ENCODE results near the gene HELZ.
"Not testable (repeated sequence)": the region's sequence is repeated elsewhere in the genome, so short reads cannot be mapped to it uniquely, and the experiment has no call there.

The HELZ gene

DNA sequence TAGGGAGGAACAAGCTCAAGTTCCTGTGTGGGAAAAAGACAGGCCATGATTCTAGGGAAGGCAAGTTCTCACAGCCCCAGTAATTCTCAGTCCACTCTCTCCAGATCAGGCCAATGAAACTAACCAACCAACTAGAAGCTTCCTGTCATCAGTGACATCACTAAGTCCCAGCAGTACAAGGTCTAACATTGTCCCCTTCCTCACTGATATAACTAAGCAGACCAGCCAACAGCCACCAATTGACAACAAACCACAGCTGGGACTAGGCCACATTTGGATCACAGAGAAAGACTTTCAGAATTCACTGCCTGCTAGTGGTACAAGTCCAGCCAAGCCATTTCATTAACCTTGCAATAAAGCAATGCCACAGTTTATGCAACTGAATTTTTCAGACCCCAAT is 106.6 kb downstream of the HELZ start:
- DNase-seq: no peak

DNA sequence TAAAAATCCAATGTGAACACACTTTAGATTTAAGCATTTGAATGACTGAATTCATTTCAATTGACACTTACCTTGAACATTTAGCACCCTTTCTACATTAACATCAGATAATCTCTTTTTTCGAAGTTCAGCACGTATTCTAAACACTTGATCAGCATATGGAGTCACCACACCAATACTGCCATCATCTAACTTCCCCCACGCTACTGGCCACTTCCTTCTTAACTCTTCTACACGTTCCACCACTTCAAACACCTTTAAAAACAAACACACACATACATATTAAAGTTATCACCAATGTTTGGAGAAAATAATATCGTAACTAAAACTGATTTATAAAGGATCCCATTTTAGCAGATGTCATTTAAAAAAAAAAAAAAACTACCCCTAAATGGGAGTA is 107.1 kb downstream of the HELZ start:
- DNase-seq: no peak

- no peak for DNase-seq
Observed at GRCh38 chr17:67137026-67137370, 108.0 kb downstream of the HELZ start.

GRCh38 chr17:67136191-67137025 is 108.6 kb downstream of the HELZ start:
- no peak for DNase-seq

DNA sequence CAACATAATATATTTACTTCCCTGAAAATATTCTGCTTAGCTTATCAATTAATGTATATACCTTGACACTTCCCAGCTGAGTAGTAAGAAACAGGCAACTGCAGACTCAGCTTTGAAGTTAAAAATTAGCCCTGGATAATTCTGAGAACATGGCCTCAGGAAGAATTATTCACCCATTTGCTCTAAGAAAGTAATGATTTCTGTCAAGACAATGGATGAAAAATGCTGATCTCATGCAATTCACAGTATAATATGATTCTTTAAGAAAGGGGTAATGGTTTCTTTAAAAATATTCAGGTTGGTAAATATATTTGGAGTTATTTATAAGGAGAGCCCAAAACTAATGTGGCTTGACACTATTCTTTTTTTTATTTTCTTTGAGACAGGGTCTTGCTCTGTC is 111.8 kb downstream of the HELZ start:
- no peak for DNase-seq

GRCh38 chr17:67132366-67132765 is 112.6 kb downstream of the HELZ start:
- DNase-seq: no peak

DNA sequence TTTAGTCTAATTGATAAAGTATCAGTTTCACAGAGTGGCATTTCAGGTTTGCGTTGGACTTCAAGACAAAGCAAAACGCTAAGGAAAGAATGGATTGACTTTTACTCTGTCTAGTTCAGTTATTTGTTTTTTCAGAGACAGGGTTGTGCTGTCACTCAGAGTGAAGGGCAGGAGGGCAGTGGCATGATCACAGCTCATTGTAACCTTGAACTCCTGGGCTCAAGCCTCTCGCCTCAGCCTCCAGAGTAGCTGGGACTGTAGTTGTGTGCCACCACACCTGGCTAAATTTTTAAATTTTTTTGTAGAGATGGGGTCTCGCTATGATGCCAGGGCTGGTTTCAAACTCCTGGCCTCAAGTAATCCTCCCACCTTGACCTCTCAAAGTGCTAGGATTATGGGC is 114.2 kb downstream of the HELZ start:
- no peak for DNase-seq

GRCh38 chr17:67129283-67129682 is 115.7 kb downstream of the HELZ start:
- DNase-seq: no peak

DNA sequence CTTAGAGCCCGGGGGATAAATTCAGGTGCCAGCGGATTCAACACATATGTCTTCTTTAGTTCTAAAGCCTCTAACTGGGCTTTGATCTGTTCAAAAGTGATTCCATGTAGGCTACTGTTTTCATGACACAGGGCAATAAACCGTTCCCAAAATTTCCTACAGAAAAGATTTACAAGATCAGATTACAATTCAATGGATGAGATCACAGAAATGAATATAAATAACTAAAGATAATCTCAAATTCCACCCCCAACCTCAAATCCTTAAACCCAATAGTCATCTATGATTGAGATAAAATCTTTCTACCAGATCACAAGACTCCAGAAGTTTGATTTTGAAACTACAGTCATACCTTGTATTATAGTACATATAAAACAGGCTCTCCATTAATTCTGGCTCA is 116.3 kb downstream of the HELZ start:
- DNase-seq: no peak

DNA sequence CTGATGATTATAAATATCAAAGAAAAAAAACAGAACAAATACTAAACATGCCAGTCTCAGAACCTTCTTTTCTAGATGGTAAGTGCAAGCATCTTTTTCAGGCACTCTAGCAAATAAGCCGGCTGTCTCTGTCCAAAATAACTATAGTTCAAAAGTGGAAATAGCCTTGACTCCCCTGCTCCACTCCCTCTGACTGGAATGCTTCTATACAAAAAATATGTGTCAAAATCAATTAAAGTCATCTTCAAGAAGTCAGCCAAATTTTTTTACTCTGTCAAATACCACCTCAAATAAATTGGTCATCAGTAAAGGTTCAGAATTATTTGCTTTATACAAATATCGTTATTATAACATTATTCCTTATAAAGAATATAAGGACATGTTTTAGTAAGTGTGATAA is 117.1 kb downstream of the HELZ start:
- DNase-seq: no peak

GRCh38 chr17:67126983-67127382 is 118.0 kb downstream of the HELZ start:
- no peak for DNase-seq

DNA sequence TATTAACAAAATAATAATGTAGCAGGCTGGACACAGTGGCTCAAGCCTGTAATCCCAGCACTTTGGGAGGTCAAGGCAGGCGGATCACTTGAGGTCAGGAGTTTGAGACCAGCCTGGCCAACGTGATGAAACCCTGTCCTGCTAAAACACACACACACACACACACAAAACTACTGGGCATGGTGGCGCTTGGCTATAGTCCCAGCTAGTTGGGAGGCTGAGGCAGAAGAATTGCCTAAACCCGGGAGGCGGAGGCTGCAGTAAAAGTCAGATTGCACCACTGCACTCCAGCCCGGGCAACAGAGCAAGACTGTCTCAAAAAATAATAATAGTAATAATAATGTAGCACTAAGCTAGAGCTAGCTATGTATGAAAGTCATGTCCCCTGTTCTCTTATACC is 118.5 kb downstream of the HELZ start:
- not testable (repeated sequence) for DNase-seq

- no peak for DNase-seq
Observed at GRCh38 chr17:67125924-67126323, 119.1 kb downstream of the HELZ start.

DNA sequence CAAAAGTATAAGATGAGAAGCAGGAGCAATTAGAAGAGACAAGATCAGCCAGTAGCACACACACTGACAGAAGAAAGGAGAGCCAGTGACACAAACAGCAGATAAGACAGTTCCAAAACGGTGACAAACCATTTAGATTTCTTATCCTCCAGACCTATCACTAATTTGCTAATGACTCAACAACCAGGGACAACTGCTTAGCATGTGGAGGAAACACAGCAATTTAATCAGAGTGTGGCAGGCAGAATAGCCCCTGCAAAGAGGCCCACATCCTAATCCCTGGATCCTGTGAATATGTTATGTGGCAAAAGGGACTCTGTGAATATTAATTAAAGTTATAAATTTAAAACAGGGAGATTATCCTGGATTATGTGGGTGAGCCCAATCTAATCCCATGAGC is 119.6 kb downstream of the HELZ start:
- no peak for DNase-seq

GRCh38 chr17:67124450-67125148 is 120.4 kb downstream of the HELZ start:
- DNase-seq: no peak

- no peak for DNase-seq
Observed at GRCh38 chr17:67123699-67124098, 121.3 kb downstream of the HELZ start.

DNA sequence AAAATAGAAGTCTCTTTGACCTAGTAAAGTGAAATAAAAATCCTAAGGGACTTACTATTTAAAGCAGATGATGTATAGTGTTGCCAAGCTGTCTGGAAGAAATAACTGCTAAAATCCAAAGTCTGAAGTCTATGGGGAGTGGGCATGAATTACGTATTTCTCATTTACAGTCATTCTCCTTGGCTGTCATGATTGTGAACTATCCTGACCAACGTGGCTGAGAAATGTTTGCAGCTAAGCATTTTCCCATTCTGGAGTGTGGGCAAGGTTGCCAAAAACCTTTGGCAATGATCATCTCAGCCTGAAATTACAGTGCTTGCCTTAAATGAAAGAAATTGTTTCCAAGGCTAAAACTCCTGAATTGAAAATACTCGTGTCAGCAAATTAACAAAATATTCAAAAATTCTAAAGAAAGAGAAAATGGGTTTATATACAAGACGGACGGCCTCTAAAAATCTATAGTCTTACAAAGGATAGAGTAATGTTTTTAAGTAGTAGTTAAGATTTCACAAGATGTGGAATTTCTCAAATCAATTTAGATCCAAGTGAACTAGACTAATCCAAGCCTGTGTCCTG is 123.6 kb downstream of the HELZ start:
- no peak for DNase-seq

DNA sequence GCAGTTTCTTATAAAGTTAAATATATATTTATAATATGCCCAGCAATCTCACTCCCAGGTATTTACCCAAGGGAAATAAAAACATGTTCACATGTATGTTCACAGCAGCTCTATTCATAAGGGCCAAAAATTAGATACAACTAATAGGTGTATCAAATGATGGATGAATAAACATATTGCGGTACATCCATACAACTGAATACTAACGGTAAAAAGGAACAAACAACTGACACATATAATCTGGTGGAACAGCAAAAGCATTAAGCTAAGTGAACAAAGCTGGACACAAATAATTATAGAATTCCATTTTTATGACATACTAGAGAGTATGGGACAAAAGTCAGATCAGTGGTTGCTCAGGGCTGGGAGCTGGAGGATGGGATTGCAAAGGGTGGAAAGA is 125.9 kb downstream of the HELZ start:
- no peak for DNase-seq

GRCh38 chr17:67116045-67116575 is 128.9 kb downstream of the HELZ start:
- DNase-seq: no peak

- DNase-seq: no peak
Observed at GRCh38 chr17:67115401-67115800, 129.6 kb downstream of the HELZ start.

DNA sequence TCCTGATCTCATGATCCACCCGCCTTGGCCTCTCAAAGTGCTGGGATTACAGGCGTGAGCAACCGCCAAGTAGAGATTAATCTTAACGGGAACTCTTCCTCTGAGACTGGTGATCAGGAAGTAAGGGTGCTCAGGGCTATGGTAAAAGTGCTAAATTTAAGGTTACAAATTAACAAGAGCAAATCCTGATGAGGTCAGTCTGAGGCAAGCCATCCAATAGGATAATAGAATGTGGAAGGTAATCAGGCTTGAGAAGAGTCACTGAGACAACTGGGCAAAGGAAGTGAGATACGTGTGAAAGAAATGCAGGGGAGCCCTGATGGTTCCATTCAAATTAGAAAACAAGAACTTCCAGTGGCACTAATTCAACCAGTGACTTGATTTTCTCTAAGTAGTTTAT is 131.5 kb downstream of the HELZ start:
- no peak for DNase-seq

GRCh38 chr17:67111808-67112207 is 133.2 kb downstream of the HELZ start:
- no peak for DNase-seq

DNA sequence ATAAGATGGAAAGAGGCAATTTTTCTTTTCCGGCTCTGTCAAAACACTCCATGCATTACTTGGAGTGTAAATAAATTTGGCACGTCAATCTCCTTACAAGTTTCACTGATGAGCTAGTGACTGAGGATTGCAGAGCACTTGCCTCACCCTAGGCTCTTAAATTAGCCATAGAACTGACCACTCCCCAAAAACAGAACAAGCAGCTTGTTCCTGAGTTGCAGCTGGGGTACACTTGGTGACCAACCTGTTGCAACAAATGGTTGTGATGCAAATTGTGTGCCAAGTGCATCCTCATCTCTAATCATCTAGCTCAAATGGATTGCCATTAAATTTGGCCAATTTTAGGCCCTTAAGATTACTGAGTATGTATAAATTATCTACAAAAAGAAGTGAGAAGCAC is 133.7 kb downstream of the HELZ start:
- DNase-seq: no peak

GRCh38 chr17:67110619-67111018 is 134.4 kb downstream of the HELZ start:
- DNase-seq: no peak
